Renal cortical epithelial cell (primary cell): ENCODE data around the gene PDE3A. TPM values are rescaled to one million over a fixed set of nuclear protein-coding genes. Genes with fewer than 3 reads are reported as not detected.
A peak's percentile ranks its signal among the peaks of the same experiment; 100 is the strongest.

ENCODE experiments used
- DNase-seq: peaks from one replicate; pipeline ENCODE4 v3.0.0-alpha.2; 2011; ENCODE audit warnings: low read depth
- total RNA-seq: library from RNA; depleted of rRNA; stranded (reverse); fragments of >200 nt; gene quantifications from 2 replicates; pipeline ENCODE4 v1.2.3, GENCODE V29; 2014

Gene PDE3A
- total RNA-seq, 1 donor from 2014 or later, result 0.10 TPM

- DNase-seq, result no peak
Observed at GRCh38 chr12:20424841-20425240, 56.5 kb downstream of the PDE3A start.

- DNase-seq, result no peak
Observed at GRCh38 chr12:20426191-20426590, 57.9 kb downstream of the PDE3A start.

GRCh38 chr12:20426957-20427356 is 58.6 kb downstream of the PDE3A start:
- DNase-seq, result no peak

- no peak for DNase-seq
Observed at GRCh38 chr12:20429852-20430251, 61.5 kb downstream of the PDE3A start.

GRCh38 chr12:20432290-20432689 is 64.0 kb downstream of the PDE3A start:
- DNase-seq, result no peak

- DNase-seq, result peak; percentile 73
Observed at GRCh38 chr12:20434996-20435395, 66.7 kb downstream of the PDE3A start.

GRCh38 chr12:20436316-20436715 is 68.0 kb downstream of the PDE3A start:
- no peak for DNase-seq

- no peak for DNase-seq
Observed at GRCh38 chr12:20438299-20438779, 70.0 kb downstream of the PDE3A start.

- DNase-seq, result no peak
Observed at GRCh38 chr12:20439626-20440025, 71.3 kb downstream of the PDE3A start.

GRCh38 chr12:20440408-20440807 is 72.1 kb downstream of the PDE3A start:
- DNase-seq, result no peak

- DNase-seq, result no peak
Observed at GRCh38 chr12:20442322-20442721, 74.0 kb downstream of the PDE3A start.

- no peak for DNase-seq
Observed at GRCh38 chr12:20443255-20443654, 74.9 kb downstream of the PDE3A start.

- DNase-seq, result no peak
Observed at GRCh38 chr12:20443792-20444191, 75.5 kb downstream of the PDE3A start.

GRCh38 chr12:20444595-20445170 is 76.3 kb downstream of the PDE3A start:
- DNase-seq, result no peak

- no peak for DNase-seq
Observed at GRCh38 chr12:20445687-20446086, 77.3 kb downstream of the PDE3A start.

GRCh38 chr12:20446836-20447235 is 78.5 kb downstream of the PDE3A start:
- DNase-seq, result no peak

- no peak for DNase-seq
Observed at GRCh38 chr12:20448781-20449180, 80.4 kb downstream of the PDE3A start.

GRCh38 chr12:20450591-20451180 is 82.3 kb downstream of the PDE3A start:
- DNase-seq, result no peak

- peak; percentile 51 for DNase-seq
Observed at GRCh38 chr12:20451761-20452160, 83.4 kb downstream of the PDE3A start.

- peak; percentile 73 for DNase-seq
Observed at GRCh38 chr12:20452496-20453010, 84.2 kb downstream of the PDE3A start.

GRCh38 chr12:20453756-20454310 is 85.5 kb downstream of the PDE3A start:
- no peak for DNase-seq

- no peak for DNase-seq
Observed at GRCh38 chr12:20455001-20455706, 86.8 kb downstream of the PDE3A start.

- no peak for DNase-seq
Observed at GRCh38 chr12:20457582-20457981, 89.2 kb downstream of the PDE3A start.
